ENCODE data around the gene OSBPL3.

The OSBPL3 gene

GRCh38 chr7:24871770-24872169 is 108.2 kb downstream of the OSBPL3 start:
- no peak for DNase-seq (ENCODE audit: low read depth)

GRCh38 chr7:24870766-24871165 is 109.2 kb downstream of the OSBPL3 start:
- TF ChIP-seq CTCF (IDR thresholded peaks at IDR 0.05; ENCODE audit: control insufficient read depth, extremely low read depth, insufficient read depth): no peak
- no peak for DNase-seq (ENCODE audit: low read depth)
- no peak overlapping the region for H3K4me3 ChIP-seq (ENCODE audit: low read depth, low read length)

More at GRCh38 chr7:24871770-24872169, 108.2 kb downstream of the OSBPL3 start:
- no peak overlapping the region for H3K4me3 ChIP-seq (ENCODE audit: low read depth, low read length)
- no peak for TF ChIP-seq CTCF (IDR thresholded peaks at IDR 0.05; ENCODE audit: control insufficient read depth, extremely low read depth, insufficient read depth)

GRCh38 chr7:24869572-24869971 is 110.4 kb downstream of the OSBPL3 start:
- no peak overlapping the region for H3K4me3 ChIP-seq (ENCODE audit: low read depth, low read length)
- no peak for DNase-seq (ENCODE audit: low read depth)
- TF ChIP-seq CTCF (IDR thresholded peaks at IDR 0.05; ENCODE audit: control insufficient read depth, extremely low read depth, insufficient read depth): no peak

- no peak for DNase-seq (ENCODE audit: low read depth)
Observed at GRCh38 chr7:24868741-24869140, 111.2 kb downstream of the OSBPL3 start.

GRCh38 chr7:24866004-24866615 is 113.9 kb downstream of the OSBPL3 start:
- H3K4me3 ChIP-seq (ENCODE audit: low read depth, low read length): no peak overlapping the region
- TF ChIP-seq CTCF (IDR thresholded peaks at IDR 0.05; ENCODE audit: control insufficient read depth, extremely low read depth, insufficient read depth): no peak
- no peak for DNase-seq (ENCODE audit: low read depth)

More at GRCh38 chr7:24868741-24869140, 111.2 kb downstream of the OSBPL3 start:
- no peak for TF ChIP-seq CTCF (IDR thresholded peaks at IDR 0.05; ENCODE audit: control insufficient read depth, extremely low read depth, insufficient read depth)
- H3K4me3 ChIP-seq (ENCODE audit: low read depth, low read length): no peak overlapping the region

- H3K4me3 ChIP-seq (ENCODE audit: low read depth, low read length): no peak overlapping the region
- TF ChIP-seq CTCF (IDR thresholded peaks at IDR 0.05; ENCODE audit: control insufficient read depth, extremely low read depth, insufficient read depth): no peak
- DNase-seq (ENCODE audit: low read depth): no peak
Observed at GRCh38 chr7:24864214-24864817, 115.7 kb downstream of the OSBPL3 start.

- DNase-seq (ENCODE audit: low read depth): no peak
- no peak overlapping the region for H3K4me3 ChIP-seq (ENCODE audit: low read depth, low read length)
- TF ChIP-seq CTCF (IDR thresholded peaks at IDR 0.05; ENCODE audit: control insufficient read depth, extremely low read depth, insufficient read depth): no peak
Observed at GRCh38 chr7:24863626-24864025, 116.4 kb downstream of the OSBPL3 start.
